ENCODE measurements around the gene C6orf52.
A peak's percentile ranks its signal among the peaks of the same experiment; 100 is the strongest.

DNA sequence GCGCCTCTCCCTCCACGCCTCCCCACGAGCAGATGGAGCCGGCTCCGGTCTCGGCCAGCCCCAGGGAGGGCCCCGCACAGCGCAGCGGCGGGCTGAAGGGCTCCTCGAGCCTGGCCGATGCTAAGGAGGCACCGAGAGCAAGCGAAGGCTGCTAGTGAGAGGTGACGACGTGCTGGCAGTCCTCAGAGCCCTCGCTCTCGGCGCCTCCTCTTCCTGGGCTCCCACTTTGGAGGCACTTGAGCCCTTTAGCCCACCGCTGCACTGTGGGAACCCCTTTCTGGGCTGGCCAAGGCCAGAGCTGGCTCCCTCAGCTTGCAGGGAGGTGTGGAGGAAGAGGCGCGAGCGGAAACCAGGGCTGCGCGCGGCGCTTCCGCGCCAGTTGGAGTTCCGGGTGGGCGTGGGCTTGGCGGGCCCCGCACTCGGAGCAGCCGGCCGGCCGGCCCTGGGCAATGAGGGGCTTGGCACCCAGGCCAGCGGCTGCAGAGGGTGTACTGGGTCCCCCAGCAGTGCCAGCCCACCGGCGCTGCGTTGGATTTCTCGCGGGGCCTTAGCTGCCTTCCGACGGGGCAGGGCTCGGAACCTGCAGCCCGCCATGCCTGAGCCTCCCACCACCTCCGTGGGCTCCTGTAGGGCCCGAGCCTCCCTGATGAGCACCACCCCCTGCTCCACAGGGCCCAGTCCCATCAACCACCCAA is 26.0 kb upstream of the C6orf52 start:
- TF ChIP-seq GATA2 (CRISPR knock-in tag; IDR thresholded peaks at IDR 0.05) (no peak), POLR2AphosphoS5 (IDR thresholded peaks at IDR 0.05; ENCODE audit: low read depth, low read length) (0 out of 2 replicates have a peak, but pooled peaks have one; percentile 14), CTCF (IDR thresholded peaks at IDR 0.05) (no peak), NRF1 (IDR thresholded peaks at IDR 0.05; ENCODE audit: low read depth, low read length) (no peak), TCF12 (IDR thresholded peaks at IDR 0.05) (no peak), EZH2phosphoT487 (IDR thresholded peaks at IDR 0.05; ENCODE audit: borderline replicate concordance, low read depth) (no peak), CHD2 (IDR thresholded peaks at IDR 0.05; ENCODE audit: low read length, partially characterized antibody) (no peak), TAF1 (IDR thresholded peaks at IDR 0.05; ENCODE audit: borderline replicate concordance, low read depth, low read length) (no peak), FOXJ3 (CRISPR knock-in tag; IDR thresholded peaks at IDR 0.05) (no peak), EP300 (IDR thresholded peaks at IDR 0.05; ENCODE audit: borderline replicate concordance in 1 of 2, low read depth in 1 of 2, low read length in 1 of 2) (no peak), NFIC (IDR thresholded peaks at IDR 0.05; ENCODE audit: borderline replicate concordance) (no peak), RFX5 (IDR thresholded peaks at IDR 0.05; ENCODE audit: low read length) (no peak)
- TF ChIP-seq, protein P1, sequence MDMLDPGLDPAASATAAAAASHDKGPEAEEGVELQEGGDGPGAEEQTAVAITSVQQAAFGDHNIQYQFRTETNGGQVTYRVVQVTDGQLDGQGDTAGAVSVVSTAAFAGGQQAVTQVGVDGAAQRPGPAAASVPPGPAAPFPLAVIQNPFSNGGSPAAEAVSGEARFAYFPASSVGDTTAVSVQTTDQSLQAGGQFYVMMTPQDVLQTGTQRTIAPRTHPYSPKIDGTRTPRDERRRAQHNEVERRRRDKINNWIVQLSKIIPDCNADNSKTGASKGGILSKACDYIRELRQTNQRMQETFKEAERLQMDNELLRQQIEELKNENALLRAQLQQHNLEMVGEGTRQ (IDR thresholded peaks at IDR 0.05; ENCODE audit: borderline replicate concordance, low read depth, low read length), result no peak
- TF ChIP-seq, protein P2, sequence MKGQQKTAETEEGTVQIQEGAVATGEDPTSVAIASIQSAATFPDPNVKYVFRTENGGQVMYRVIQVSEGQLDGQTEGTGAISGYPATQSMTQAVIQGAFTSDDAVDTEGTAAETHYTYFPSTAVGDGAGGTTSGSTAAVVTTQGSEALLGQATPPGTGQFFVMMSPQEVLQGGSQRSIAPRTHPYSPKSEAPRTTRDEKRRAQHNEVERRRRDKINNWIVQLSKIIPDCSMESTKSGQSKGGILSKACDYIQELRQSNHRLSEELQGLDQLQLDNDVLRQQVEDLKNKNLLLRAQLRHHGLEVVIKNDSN (IDR thresholded peaks at IDR 0.05; ENCODE audit: borderline replicate concordance, low read depth), result no peak
